A549 (cell line): Measurements from ENCODE around the gene PDXK.
"Not testable (repeated sequence)": the region's sequence is repeated elsewhere in the genome, so short reads cannot be mapped to it uniquely, and the experiment has no call there.

Source experiments
- CTCF ChIP-seq: fragments of >200 bp; sonication (Bioruptor Twin); formaldehyde crosslinking; IDR thresholded peaks from 3 replicates; pipeline ENCODE4 v1.5.1; 2016
- POLR2A ChIP-seq: IDR thresholded peaks from 2 replicates; pipeline ENCODE4 v1.6.1; 2012; ENCODE audit warnings: mild to moderate bottlenecking, low read length

- not testable (repeated sequence) for TF ChIP-seq CTCF, POLR2A
Measured at GRCh38 chr21:43680421-43680820, 38.5 kb upstream of the PDXK start.
